SH-SY5Y (cell line): ENCODE data around the gene ZNF133.

Experiments
- GATA2 ChIP-seq: IDR thresholded peaks from 2 replicates; pipeline ENCODE4 v1.6.1; 2011; ENCODE audit warnings: mild to moderate bottlenecking, low read depth, low read length
- GATA3 ChIP-seq: IDR thresholded peaks from 2 replicates; pipeline ENCODE4 v1.6.1; 2011; ENCODE audit warnings: low read depth, mild to moderate bottlenecking, low read length, moderate library complexity

- TF ChIP-seq GATA3 (no peak), GATA2 (no peak)
Observed at GRCh38 chr20:18289306-18289705, 979 bp downstream of the ZNF133 start.
